ENCODE data around the gene TRIM27.

DNA sequence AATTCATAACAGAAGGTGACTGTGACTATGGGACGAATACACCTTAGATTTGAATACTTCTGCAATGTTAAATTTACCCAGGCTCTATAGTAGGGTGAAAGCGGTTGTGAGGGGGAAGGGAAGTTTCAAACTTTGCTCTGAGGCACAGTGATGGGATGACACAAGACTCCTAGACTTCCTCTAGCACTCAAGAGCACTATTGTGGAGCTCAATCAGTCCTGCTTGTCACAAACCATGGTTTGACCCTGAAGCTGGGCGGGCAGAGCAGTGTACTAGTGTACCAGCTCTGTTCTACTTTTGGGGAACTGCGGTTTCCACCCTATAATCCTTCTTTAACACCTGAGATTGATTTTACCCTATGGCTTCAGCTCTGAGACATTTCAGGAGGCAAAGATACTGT, 17.1 kb downstream of the TRIM27 start:
- TF ChIP-seq POLR2A (IDR thresholded peaks at IDR 0.05) (no peak), POLR2AphosphoS5 (IDR thresholded peaks at IDR 0.05) (no peak), EP300 (IDR thresholded peaks at IDR 0.05) (no peak)
- TF ChIP-seq, protein P1, sequence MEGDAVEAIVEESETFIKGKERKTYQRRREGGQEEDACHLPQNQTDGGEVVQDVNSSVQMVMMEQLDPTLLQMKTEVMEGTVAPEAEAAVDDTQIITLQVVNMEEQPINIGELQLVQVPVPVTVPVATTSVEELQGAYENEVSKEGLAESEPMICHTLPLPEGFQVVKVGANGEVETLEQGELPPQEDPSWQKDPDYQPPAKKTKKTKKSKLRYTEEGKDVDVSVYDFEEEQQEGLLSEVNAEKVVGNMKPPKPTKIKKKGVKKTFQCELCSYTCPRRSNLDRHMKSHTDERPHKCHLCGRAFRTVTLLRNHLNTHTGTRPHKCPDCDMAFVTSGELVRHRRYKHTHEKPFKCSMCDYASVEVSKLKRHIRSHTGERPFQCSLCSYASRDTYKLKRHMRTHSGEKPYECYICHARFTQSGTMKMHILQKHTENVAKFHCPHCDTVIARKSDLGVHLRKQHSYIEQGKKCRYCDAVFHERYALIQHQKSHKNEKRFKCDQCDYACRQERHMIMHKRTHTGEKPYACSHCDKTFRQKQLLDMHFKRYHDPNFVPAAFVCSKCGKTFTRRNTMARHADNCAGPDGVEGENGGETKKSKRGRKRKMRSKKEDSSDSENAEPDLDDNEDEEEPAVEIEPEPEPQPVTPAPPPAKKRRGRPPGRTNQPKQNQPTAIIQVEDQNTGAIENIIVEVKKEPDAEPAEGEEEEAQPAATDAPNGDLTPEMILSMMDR (IDR thresholded peaks at IDR 0.05), result no peak
